ENCODE measurements around the gene CCDC85A.
"Not testable (repeated sequence)": the region's sequence is repeated elsewhere in the genome, so short reads cannot be mapped to it uniquely, and the experiment has no call there.

The CCDC85A gene

DNA sequence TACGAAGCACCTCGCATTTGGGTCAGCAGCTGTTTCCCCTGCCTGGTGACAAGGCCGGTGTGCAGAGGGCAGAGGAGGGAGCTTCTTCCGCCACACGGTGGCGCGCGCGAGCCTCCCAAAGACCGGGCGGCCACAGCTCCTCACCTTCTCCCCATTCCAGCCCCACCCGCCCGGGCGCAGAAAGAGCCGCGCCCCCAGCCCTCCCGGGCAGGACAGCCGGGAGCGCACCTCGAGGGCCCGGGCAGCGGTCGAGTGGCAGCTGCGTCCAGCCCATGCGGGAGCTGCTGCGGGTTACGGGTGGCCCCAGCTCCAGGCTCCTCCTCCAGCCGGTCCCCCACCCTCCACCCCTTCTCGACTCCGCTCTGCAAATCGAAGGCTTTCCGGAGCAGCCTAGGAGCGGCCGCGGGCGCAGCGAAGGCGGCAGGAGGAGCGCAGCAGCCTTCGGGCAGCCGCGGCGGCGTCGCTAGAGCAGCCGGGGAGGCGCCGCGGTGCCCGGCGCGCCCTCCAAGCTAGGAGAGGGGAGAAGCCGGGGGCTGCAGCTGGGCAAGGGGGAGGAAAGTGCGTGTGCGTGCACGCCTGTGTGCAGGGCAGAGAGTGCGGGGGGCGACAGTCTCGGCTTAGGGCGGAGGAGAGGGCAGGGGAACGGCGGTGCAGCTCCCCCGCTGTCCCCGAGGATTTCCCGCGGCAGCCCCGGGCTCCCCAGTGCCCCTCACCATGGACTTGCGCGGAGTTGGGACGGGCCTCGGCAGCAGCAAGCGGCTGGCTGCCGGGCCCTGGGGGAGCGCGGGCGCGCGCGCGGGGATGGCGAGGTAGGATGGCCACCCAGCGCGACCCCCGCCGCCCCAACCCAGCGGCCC is at the start of gene CCDC85A:
Gene CCDC85A, plus strand, starts transcription at position 348 of the 857 bp plus-strand sequence. CDS start 635 bp downstream, outside the sequence.
- no peak for DNase-seq (ENCODE audit: low spot score)

GRCh38 chr2:56134861-56135260 is 48.9 kb upstream of the CCDC85A start:
- no peak for DNase-seq (ENCODE audit: low spot score)

GRCh38 chr2:56142497-56143061 is 41.2 kb upstream of the CCDC85A start:
- DNase-seq (ENCODE audit: low spot score) = not testable (repeated sequence)

- DNase-seq (ENCODE audit: low spot score) = no peak
Observed at GRCh38 chr2:56147907-56148306, 35.9 kb upstream of the CCDC85A start.

GRCh38 chr2:56148825-56149224 is 35.0 kb upstream of the CCDC85A start:
- DNase-seq (ENCODE audit: low spot score) = no peak

DNA sequence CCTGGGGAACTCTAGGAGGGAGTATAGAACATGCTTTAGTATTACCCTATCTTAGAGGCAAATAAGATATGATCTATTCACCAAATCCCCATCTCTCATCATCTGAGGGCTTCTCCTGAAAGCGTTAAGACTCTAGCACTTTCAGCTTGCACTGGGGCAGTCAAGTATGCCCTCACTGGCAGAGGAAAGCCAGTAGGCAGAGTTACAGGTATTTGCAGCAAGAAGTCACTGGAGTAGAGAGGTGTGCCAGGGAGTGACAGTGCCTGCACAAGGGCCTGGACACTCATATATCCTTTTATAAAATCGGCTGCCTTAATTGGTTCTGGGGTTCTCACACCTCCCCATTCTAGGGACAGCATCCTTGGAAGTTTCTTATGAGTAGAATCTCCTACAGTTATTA is 31.9 kb upstream of the CCDC85A start:
- no peak for DNase-seq (ENCODE audit: low spot score)

GRCh38 chr2:56155188-56155587 is 28.6 kb upstream of the CCDC85A start:
- DNase-seq (ENCODE audit: low spot score) = no peak

DNA sequence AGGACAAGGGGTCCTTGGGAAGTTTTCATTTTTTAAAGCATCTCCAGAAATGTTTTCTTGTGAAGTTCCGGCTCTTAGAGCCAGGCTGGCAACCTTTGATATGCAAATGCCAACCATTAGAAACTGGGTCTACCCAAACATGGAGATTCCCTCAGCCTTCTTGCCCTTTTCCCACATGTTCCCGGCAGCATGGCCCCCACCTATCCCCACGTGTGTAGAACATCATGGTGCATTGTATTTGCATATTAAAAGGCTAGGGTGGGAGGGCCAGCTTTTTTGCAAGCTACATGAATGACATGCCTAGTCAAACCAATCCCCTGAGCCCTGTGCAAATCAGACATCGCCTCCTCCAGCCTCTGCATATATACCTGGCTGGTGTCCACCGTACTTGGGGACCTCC is 23.9 kb upstream of the CCDC85A start:
- DNase-seq (ENCODE audit: low spot score) = not testable (repeated sequence)

DNA sequence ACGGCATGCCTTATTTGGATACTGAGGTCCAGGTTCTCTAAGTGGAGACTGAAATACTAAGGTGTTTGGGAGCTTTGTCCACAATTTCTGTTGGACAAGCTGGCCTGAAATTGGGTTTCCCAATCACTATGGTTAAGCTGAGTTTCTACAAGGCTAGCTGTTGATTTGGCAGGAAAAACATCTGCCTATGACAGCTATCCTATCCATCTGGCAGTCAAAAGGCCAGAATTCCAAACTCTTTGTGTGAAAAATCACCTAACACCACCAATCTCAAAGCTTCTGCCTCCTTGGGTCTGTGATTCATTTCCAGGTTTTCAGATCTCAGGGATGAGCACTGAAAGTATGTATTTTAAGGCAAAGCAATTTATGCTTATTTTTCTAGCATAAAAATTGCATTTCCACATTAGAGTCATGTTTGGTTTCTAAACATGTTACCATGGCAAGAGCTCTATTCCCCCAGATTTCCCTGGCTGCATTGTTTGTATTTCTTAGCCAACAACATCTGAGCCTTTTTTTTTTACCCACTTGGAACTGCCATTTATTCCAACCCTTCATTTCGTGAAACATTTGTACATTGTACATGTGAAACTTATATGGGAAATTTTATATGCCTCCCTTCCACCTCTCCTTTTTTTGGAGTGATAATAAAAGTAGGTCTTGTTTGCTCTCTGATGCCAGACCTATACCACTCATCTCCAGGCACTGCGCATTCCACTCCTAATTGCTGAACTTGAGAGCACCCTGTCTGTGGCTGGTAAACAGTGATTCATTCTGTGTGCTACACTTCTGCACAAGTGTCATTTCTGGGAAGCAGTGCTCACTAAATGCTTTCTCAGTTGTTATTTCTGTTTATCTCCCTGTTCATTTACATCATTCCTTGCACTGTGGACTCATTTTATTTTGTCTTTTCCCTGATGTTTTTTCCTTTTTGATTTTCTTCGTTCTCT is 15.9 kb upstream of the CCDC85A start:
- DNase-seq (ENCODE audit: low spot score) = no peak

- DNase-seq (ENCODE audit: low spot score) = no peak
Observed at GRCh38 chr2:56169521-56169920, 14.3 kb upstream of the CCDC85A start.

- DNase-seq (ENCODE audit: low spot score) = no peak
Observed at GRCh38 chr2:56170504-56170903, 13.3 kb upstream of the CCDC85A start.

- DNase-seq (ENCODE audit: low spot score) = no peak
Observed at GRCh38 chr2:56170988-56171387, 12.8 kb upstream of the CCDC85A start.

DNA sequence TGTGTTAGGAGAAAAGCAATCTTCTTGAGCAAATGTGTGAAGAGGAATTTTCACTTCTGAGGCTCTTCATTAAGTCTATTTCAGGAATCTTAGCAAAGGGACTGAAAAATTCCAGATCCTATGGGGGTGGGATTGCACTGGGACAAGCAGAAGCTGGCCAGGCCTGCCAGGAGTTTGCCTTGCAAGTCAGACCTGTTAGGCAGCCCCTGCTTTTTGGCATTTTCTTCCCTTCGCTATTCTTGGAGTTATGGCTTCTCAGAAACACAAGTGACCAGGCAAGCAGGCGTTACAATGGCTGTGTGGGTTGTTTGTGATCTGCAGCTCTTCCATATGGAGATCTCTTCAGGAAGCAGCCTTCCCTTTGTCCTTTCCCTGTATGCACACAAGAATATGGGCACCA is 8.0 kb upstream of the CCDC85A start:
- no peak for DNase-seq (ENCODE audit: low spot score)

- no peak for DNase-seq (ENCODE audit: low spot score)
Observed at GRCh38 chr2:56177420-56178220, 6.2 kb upstream of the CCDC85A start.

GRCh38 chr2:56179931-56180330 is 3.9 kb upstream of the CCDC85A start:
- no peak for DNase-seq (ENCODE audit: low spot score)

DNA sequence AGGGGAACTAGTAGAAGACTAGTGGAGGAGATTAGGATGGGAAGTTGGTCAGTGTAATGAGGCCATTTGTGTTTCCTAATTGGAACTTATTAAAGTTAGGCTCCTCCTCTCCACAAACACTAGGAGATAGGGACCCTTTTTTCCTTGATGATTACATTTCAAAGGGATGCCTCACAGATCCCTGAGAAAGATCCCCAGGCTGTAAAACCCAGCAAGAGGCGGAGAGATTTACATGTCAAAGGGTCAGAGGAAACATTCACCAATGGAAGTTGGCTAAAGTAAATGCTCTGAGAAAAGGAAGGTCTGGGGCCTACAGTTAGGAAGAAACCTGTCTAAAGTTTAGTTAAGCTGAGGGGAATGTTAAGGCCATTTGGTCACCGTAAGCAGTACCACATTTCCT is 1.4 kb upstream of the CCDC85A start:
- DNase-seq (ENCODE audit: low spot score) = no peak

- DNase-seq (ENCODE audit: low spot score) = no peak
Observed at GRCh38 chr2:56184500-56185011, 766 bp downstream of the CCDC85A start.

DNA sequence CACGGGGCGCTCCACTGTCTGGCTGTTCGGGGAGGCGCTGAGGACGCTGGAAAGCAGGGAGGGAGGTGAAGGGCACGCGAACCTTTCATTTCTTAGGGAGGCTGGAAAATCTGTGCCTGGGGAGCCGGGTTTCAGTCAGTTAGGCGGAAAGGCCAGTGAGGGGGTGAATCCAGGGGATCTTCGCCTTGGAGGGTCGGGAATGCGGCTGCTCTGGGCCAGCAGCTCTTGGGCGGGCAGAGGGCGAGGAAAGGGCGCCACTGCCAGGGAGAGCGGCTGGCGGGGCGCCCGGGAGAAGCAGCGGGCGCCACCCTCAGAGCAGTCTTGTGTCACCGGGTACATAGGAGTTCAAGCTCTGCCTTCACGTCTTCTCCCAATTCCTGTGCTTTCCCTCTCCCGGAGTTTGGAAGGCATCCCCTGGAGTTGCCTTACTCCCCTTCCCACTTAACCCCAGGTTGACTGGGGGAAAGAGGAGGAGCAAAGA is 1.4 kb downstream of the CCDC85A start:
- no peak for DNase-seq (ENCODE audit: low spot score)

DNA sequence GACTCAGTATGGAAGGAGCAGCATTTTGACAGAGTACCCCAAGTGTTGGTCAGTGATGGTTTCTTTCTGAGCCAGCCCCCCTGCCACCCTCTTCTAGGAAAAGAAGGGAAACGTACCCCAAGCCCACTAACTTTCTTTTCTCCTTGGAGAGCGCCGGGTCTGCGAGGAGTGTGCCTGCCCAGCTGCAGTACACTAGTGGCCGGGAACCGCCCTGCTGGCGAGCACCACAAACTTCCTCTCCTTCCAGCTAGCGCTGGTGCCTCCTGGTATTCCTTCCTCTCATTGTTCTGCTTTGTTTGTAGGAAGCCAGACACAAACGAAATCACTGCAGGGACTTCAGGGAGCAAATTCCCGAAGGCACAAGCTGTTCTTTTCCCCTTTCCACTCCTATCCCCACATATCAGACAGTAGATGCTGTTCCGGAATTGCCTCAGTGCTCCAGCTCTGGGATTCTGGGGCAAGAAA is 1.8 kb downstream of the CCDC85A start:
- DNase-seq (ENCODE audit: low spot score) = no peak

GRCh38 chr2:56191617-56192016 is 7.8 kb downstream of the CCDC85A start:
- peak; percentile 42 for DNase-seq (ENCODE audit: low spot score)

- no peak for DNase-seq (ENCODE audit: low spot score)
Observed at GRCh38 chr2:56192664-56193305, 9.0 kb downstream of the CCDC85A start.

Measured in RKO (cell line).